Ishikawa (cell line): ENCODE data around the gene LRRN3.

Source experiments
- CEBPB ChIP-seq: IDR thresholded peaks from 2 replicates; pipeline ENCODE4 v1.6.1; 2012
- CREB1 ChIP-seq: IDR thresholded peaks from 2 replicates; pipeline ENCODE4 v1.6.1; 2012; ENCODE audit warnings: low read depth
- EGR1 ChIP-seq: IDR thresholded peaks from 2 replicates; pipeline ENCODE4 v1.6.1; 2012
- EP300 ChIP-seq: IDR thresholded peaks from 2 replicates; pipeline ENCODE4 v1.6.1; 2012; ENCODE audit warnings: borderline replicate concordance
- FOXM1 ChIP-seq: IDR thresholded peaks from 2 replicates; pipeline ENCODE4 v1.6.1; 2012; ENCODE audit warnings: low read depth, borderline replicate concordance
- NFIC ChIP-seq: IDR thresholded peaks from 2 replicates; pipeline ENCODE4 v1.6.1; 2012
- RAD21 ChIP-seq: IDR thresholded peaks from 2 replicates; pipeline ENCODE4 v1.6.1; 2012; ENCODE audit warnings: low read depth
- TAF1 ChIP-seq: IDR thresholded peaks from 2 replicates; pipeline ENCODE4 v1.6.1; 2012; ENCODE audit warnings: low read depth, mild to moderate bottlenecking
- TEAD4 ChIP-seq: IDR thresholded peaks from 2 replicates; pipeline ENCODE4 v1.6.1; 2012
- YY1 ChIP-seq: IDR thresholded peaks from 2 replicates; pipeline ENCODE4 v1.6.1; 2012; ENCODE audit warnings: low read depth
- ZBTB7A ChIP-seq: IDR thresholded peaks from 2 replicates; pipeline ENCODE4 v1.6.1; 2012; ENCODE audit warnings: low read depth
- TF ChIP-seq, protein P1 (sequence below): IDR thresholded peaks from 2 replicates; pipeline ENCODE4 v1.6.1; 2012
- TF ChIP-seq, protein P2 (sequence below): IDR thresholded peaks from 2 replicates; pipeline ENCODE4 v1.6.1; 2012; ENCODE audit warnings: low read depth, mild to moderate bottlenecking
- TF ChIP-seq, protein P3 (sequence below): IDR thresholded peaks from 2 replicates; pipeline ENCODE4 v1.6.1; 2012

DNA sequence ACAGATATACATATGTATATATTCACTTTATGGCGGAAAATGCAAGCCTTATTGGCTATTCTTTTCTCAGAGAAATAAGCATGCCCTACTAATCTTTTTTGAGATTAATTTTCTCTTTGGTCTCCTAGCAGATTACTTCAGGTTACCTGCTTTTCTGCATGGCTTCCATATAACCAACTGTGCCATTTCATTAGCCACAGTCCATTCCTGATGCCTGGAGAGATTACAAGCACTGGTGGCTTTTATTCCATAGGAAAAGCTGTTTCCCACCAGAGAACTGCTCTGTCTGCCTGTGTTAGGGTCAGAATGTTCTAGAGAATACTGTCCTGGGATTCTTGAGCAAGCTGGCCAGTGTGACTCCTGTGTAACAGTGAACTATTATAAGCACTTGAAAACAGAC is 59.8 kb downstream of the LRRN3 start:
- no peak for TF ChIP-seq RAD21
- TF ChIP-seq TAF1: no peak
- TF ChIP-seq, protein P1, sequence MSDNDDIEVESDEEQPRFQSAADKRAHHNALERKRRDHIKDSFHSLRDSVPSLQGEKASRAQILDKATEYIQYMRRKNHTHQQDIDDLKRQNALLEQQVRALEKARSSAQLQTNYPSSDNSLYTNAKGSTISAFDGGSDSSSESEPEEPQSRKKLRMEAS: no peak
- TF ChIP-seq CEBPB: no peak
- TF ChIP-seq NFIC: no peak
- TF ChIP-seq, protein P2, sequence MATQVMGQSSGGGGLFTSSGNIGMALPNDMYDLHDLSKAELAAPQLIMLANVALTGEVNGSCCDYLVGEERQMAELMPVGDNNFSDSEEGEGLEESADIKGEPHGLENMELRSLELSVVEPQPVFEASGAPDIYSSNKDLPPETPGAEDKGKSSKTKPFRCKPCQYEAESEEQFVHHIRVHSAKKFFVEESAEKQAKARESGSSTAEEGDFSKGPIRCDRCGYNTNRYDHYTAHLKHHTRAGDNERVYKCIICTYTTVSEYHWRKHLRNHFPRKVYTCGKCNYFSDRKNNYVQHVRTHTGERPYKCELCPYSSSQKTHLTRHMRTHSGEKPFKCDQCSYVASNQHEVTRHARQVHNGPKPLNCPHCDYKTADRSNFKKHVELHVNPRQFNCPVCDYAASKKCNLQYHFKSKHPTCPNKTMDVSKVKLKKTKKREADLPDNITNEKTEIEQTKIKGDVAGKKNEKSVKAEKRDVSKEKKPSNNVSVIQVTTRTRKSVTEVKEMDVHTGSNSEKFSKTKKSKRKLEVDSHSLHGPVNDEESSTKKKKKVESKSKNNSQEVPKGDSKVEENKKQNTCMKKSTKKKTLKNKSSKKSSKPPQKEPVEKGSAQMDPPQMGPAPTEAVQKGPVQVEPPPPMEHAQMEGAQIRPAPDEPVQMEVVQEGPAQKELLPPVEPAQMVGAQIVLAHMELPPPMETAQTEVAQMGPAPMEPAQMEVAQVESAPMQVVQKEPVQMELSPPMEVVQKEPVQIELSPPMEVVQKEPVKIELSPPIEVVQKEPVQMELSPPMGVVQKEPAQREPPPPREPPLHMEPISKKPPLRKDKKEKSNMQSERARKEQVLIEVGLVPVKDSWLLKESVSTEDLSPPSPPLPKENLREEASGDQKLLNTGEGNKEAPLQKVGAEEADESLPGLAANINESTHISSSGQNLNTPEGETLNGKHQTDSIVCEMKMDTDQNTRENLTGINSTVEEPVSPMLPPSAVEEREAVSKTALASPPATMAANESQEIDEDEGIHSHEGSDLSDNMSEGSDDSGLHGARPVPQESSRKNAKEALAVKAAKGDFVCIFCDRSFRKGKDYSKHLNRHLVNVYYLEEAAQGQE: no peak
- TF ChIP-seq EP300: no peak
- TF ChIP-seq YY1: no peak
- TF ChIP-seq TEAD4: no peak
- no peak for TF ChIP-seq CREB1
- TF ChIP-seq, protein P3, sequence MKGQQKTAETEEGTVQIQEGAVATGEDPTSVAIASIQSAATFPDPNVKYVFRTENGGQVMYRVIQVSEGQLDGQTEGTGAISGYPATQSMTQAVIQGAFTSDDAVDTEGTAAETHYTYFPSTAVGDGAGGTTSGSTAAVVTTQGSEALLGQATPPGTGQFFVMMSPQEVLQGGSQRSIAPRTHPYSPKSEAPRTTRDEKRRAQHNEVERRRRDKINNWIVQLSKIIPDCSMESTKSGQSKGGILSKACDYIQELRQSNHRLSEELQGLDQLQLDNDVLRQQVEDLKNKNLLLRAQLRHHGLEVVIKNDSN: no peak
- no peak for TF ChIP-seq ZBTB7A
- no peak for TF ChIP-seq FOXM1
- no peak for TF ChIP-seq EGR1
